Activated T-helper 1 cell treated with anti-CD3 and anti-CD28 coated beads, Interleukin-12 subunit alpha, Interleukin-12 subunit beta, Interleukin-2, Interleukin-4 antibody, amounts not matched to agents 30 ng/mL and 10 ng/mL and 1 ng/mL, durations not matched to agents 14 hours and 24 hours and 36 hours (primary cell): Measurements from ENCODE around the gene SCAANT1. TPM values are rescaled to one million over a fixed set of nuclear protein-coding genes. Genes with fewer than 3 reads are reported as not detected.
A peak's percentile ranks its signal among the peaks of the same experiment; 100 is the strongest.

Experiments used
- DNase-seq: peaks from one replicate; pipeline ENCODE4 v3.0.0; 2021; ENCODE audit warnings: low spot score
- H3K27ac Mint-ChIP-seq: one replicate; pipeline ENCODE4 v1.8.0; 2021; ENCODE audit warnings: mild to moderate bottlenecking, mixed read lengths
- H3K27me3 Mint-ChIP-seq: one replicate; pipeline ENCODE4 v1.8.0; 2022; ENCODE audit warnings: mild to moderate bottlenecking, moderate library complexity, mixed read lengths; ENCODE audit not compliant: insufficient read depth
- H3K36me3 Mint-ChIP-seq: one replicate; pipeline ENCODE4 v1.8.0; 2021; ENCODE audit warnings: low read depth, mixed read lengths
- H3K4me1 Mint-ChIP-seq: one replicate; pipeline ENCODE4 v1.8.0; 2021; ENCODE audit warnings: low read depth, mixed read lengths
- H3K4me3 Mint-ChIP-seq: one replicate; pipeline ENCODE4 v1.8.0; 2021; ENCODE audit warnings: mild to moderate bottlenecking, moderate library complexity, mixed read lengths
- H3K9me3 Mint-ChIP-seq: one replicate; pipeline ENCODE4 v1.8.0; 2021; ENCODE audit warnings: mixed read lengths
- intact Hi-C: fragments of 100-400 bp; cut with micrococcal nuclease; formaldehyde crosslinking; loops from one replicate; pipeline ENCODE4 v1.15.1; 2024
- total RNA-seq: library from RNA; stranded (reverse); gene quantifications from 2 replicates; pipeline ENCODE4 v1.2.3, GENCODE V29; 2022

The SCAANT1 gene
- total RNA-seq, 1 donor from 2014 or later = not detected

DNA sequence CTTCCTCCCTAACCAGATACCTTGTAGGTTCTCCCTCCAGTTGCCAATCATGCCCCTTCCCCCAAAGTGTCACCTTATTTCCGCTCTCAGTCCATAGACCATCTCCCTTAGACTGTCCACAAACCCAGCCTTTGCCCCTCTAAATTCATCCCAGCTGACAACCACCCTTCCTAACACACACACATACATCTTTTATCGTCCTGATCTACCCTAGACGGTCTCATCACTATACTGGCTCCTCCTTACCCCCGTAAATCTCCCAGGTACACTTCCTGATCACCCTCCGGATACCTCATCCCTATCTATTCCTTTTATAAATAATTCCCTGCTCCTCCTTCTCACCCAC lies 49.4 kb downstream of the SCAANT1 start:
- H3K36me3 Mint-ChIP-seq = peaks cover 20% of the 10 kb centered on the region
- peaks cover 63% of the 10 kb centered on the region for H3K4me1 Mint-ChIP-seq
- DNase-seq = no peak
- H3K27me3 Mint-ChIP-seq = no peaks in the 10 kb centered on the region
- intact Hi-C loops = loop anchor here (5.0 kb wide), 2 partner anchors 105 to 620 kb away; no protein-coding TSS in a partner anchor
- H3K4me3 Mint-ChIP-seq = peak overlapping the region; percentile 85
- H3K9me3 Mint-ChIP-seq = no peaks in the 10 kb centered on the region
- H3K27ac Mint-ChIP-seq = peak overlapping the region; percentile 73

Other genes with a start within 250 kb of the SCAANT1 start
- gene C3orf49, start 93.1 kb downstream of the SCAANT1 start, total RNA-seq = not detected in 2 replicates
- 100 and 106 TPM in 2 replicates for gene THOC7, start 48.6 kb downstream of the SCAANT1 start, total RNA-seq
- 40.7 and 48.2 TPM in 2 replicates for gene ATXN7, start 48.5 kb downstream of the SCAANT1 start, total RNA-seq
- 133 and 137 TPM in 2 replicates for gene PSMD6, start 111.1 kb upstream of the SCAANT1 start, total RNA-seq